Measurements from ENCODE around the gene WDR47.
"Not testable (repeated sequence)": the region's sequence is repeated elsewhere in the genome, so short reads cannot be mapped to it uniquely, and the experiment has no call there.

The WDR47 gene

DNA sequence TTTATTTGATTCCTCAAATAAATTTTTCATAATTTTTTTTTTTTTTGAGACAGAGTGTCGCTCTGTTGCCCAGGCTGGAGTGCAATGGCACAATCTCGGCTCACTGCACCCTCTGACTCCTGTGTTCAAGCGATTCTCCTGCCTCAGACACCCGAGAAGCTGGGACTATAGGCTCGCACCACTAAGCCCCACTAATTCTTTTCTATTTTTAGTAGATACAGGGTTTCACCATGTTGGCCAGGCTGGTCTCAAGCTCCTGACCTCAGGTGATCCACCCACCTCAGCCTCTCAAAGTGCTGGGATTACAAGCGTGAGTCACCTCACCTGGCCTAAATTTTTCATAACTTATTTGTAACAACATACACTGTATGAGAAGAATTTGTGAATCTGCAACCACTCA, 24.2 kb downstream of the WDR47 start:
- not testable (repeated sequence) for H3K4me1 ChIP-seq (ENCODE audit: control insufficient read depth in 1 of 2, insufficient read depth in 2 of 2, low read length in 2 of 2); H3K9me3 ChIP-seq (ENCODE audit: control insufficient read depth in 1 of 2, low read length in 2 of 2); H3K27me3 ChIP-seq (ENCODE audit: low read depth, low read length); H3K27ac ChIP-seq (ENCODE audit: low read length); H3K4me3 ChIP-seq (ENCODE audit: low read depth in 1 of 2, low read length in 2 of 2)
- H3K36me3 ChIP-seq (ENCODE audit: control insufficient read depth in 1 of 2, insufficient read depth in 2 of 2, low read length in 2 of 2): peaks cover 20 to 22% of the 10 kb centered on the region in 2 donors

DNA sequence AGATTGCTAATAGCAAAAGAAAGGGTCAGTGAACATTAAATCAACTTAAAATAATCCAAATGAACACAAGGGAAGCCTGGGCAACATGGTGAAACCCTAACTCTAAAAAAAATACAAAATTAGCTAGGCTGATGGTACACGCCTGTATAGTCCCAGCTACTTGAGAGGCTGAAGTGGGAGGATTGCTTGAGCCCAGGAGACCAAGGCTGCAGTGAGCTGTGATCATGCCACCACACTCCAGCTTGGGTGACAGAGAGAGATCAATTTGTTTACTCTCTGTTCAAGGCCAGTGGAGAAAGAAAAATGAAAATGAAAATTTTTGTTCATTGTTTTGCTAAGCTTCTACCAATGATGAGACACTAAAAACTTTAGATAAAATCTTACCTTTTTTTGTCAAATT, 24.8 kb downstream of the WDR47 start:
- peaks cover 2 to 4% of the 10 kb centered on the region in 2 donors for H3K9me3 ChIP-seq (ENCODE audit: control insufficient read depth in 1 of 2, low read length in 2 of 2)
- H3K4me1 ChIP-seq (ENCODE audit: control insufficient read depth in 1 of 2, insufficient read depth in 2 of 2, low read length in 2 of 2): no peaks in the 10 kb centered on the region
- no peak overlapping the region for H3K27ac ChIP-seq (ENCODE audit: low read length)
- peaks cover 24 to 25% of the 10 kb centered on the region in 2 donors for H3K36me3 ChIP-seq (ENCODE audit: control insufficient read depth in 1 of 2, insufficient read depth in 2 of 2, low read length in 2 of 2)
- no peak overlapping the region for H3K4me3 ChIP-seq (ENCODE audit: low read depth in 1 of 2, low read length in 2 of 2)
- H3K27me3 ChIP-seq (ENCODE audit: low read depth, low read length): no peaks in the 10 kb centered on the region

DNA sequence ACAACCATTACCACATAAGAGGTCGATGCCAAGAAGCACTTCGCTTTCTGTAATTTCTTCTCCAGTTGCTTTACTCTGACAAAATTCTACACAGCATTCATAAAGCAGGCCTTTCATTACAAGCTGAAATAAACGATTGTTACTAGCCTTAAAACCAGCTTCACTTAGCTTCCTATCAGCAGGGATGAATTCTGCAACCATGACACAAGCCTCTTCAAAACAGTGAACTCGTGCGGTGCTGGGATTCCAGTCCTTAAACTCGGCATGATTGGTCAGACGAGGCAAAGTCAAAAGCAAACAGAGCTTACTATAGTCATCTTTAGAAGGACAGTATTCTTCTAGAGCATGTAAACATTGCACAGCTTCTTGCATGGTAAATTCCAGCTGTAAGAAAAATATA, 30.6 kb downstream of the WDR47 start:
- no peak overlapping the region for H3K4me3 ChIP-seq (ENCODE audit: low read depth in 1 of 2, low read length in 2 of 2)
- no peak overlapping the region for H3K27ac ChIP-seq (ENCODE audit: low read length)
- no peaks in the 10 kb centered on the region for H3K9me3 ChIP-seq (ENCODE audit: control insufficient read depth in 1 of 2, low read length in 2 of 2)
- H3K36me3 ChIP-seq (ENCODE audit: control insufficient read depth in 1 of 2, insufficient read depth in 2 of 2, low read length in 2 of 2): peaks cover 20 to 35% of the 10 kb centered on the region in 2 donors
- no peaks in the 10 kb centered on the region for H3K4me1 ChIP-seq (ENCODE audit: control insufficient read depth in 1 of 2, insufficient read depth in 2 of 2, low read length in 2 of 2)
- no peaks in the 10 kb centered on the region for H3K27me3 ChIP-seq (ENCODE audit: low read depth, low read length)

DNA sequence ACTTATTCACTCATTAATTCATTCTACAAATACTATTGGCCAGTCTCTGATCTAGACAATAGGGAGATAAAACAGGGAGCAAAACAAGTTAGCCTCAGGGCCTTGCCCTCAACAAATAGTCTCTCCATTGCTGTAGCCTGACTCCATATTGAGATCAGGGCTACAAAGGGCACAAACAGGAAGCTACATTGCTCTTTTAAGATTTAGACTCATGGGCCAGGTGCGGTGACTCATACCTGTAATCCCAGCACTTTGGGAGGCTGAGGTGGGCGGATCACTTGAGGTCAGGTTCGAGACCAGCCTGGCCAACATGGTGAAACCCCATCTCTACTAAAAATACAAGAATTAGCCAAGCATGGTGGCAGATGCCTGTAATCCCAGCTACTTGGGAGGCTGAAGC, 45.3 kb downstream of the WDR47 start:
- not testable (repeated sequence) for H3K4me1 ChIP-seq (ENCODE audit: control insufficient read depth in 1 of 2, insufficient read depth in 2 of 2, low read length in 2 of 2); H3K4me3 ChIP-seq (ENCODE audit: low read depth in 1 of 2, low read length in 2 of 2); H3K27me3 ChIP-seq (ENCODE audit: low read depth, low read length); H3K9me3 ChIP-seq (ENCODE audit: control insufficient read depth in 1 of 2, low read length in 2 of 2); H3K27ac ChIP-seq (ENCODE audit: low read length)
- H3K36me3 ChIP-seq (ENCODE audit: control insufficient read depth in 1 of 2, insufficient read depth in 2 of 2, low read length in 2 of 2): peaks cover 12 to 42% of the 10 kb centered on the region in 2 donors

DNA sequence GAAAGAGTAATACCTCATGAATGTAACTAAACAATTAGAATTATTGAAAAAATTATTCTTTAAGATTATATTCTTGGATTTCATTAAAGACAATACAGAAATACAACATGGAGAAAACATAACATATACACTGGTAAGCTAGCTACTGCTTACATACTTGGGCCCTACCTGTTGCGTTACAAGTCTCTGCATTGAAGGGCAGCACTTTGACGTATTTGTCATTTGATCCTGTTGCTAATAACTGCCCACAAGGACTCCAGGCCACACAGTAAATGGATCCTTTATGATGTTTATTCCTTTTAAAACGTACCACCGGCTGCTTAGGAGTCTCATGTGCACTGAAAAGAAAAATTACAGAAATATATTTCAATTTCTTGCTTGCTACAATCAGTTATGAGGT, 58.8 kb downstream of the WDR47 start:
- Histone ChIP-seq H3K36me3 (ENCODE audit: control insufficient read depth in 1 of 2, insufficient read depth in 2 of 2, low read length in 2 of 2) (peaks cover 5 to 34% of the 10 kb centered on the region in 2 donors), H3K27me3 (ENCODE audit: low read depth, low read length) (no peaks in the 10 kb centered on the region), H3K27ac (ENCODE audit: low read length) (no peak overlapping the region), H3K4me1 (ENCODE audit: control insufficient read depth in 1 of 2, insufficient read depth in 2 of 2, low read length in 2 of 2) (no peaks in the 10 kb centered on the region), H3K4me3 (ENCODE audit: low read depth in 1 of 2, low read length in 2 of 2) (no peak overlapping the region), H3K9me3 (ENCODE audit: control insufficient read depth in 1 of 2, low read length in 2 of 2) (no peaks in the 10 kb centered on the region)

DNA sequence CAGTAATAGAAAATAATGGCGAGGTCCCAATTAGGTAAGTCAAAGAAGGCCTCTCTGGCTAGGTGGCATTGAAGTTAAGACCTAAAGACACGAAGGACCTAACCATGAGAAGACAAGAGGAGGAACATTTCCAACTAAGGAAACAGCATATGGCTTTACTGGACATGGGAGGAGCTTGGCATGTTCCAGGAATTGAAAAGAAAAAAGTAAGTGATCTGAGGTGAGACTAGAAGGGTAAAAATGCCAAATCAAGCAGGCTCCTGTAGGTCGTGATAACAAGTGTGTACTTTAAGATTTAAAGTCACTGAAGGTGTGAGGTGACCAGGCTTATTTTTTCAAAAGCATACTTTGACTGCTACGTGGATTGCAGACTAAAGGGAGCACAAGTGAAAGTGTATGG, 65.2 kb downstream of the WDR47 start:
- Histone ChIP-seq H3K27me3 (ENCODE audit: low read depth, low read length) (no peaks in the 10 kb centered on the region), H3K4me3 (ENCODE audit: low read depth in 1 of 2, low read length in 2 of 2) (no peak overlapping the region), H3K36me3 (ENCODE audit: control insufficient read depth in 1 of 2, insufficient read depth in 2 of 2, low read length in 2 of 2) (peaks cover 9 to 31% of the 10 kb centered on the region in 2 donors), H3K27ac (ENCODE audit: low read length) (no peak overlapping the region), H3K4me1 (ENCODE audit: control insufficient read depth in 1 of 2, insufficient read depth in 2 of 2, low read length in 2 of 2) (no peaks in the 10 kb centered on the region), H3K9me3 (ENCODE audit: control insufficient read depth in 1 of 2, low read length in 2 of 2) (no peaks in the 10 kb centered on the region)

DNA sequence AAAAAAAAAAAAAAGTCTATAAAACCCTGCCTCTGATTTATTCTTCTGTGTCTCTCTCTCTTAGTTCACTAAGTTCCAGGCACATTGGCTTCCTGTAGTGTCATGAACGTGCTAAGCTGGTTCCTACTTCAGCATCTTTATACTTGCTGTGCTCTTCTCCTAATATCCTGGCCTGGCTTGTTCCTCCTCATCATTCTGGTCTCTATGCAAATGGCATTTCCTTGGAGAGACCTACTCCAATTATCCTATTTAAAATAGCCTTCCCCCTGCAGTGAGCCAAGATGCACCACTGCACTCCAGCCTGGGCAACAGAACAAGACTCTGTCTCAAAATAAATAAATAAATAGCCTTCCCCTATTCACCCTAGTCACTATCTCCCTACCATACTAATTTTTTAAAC, 69.0 kb downstream of the WDR47 start:
- no peak overlapping the region for H3K4me3 ChIP-seq (ENCODE audit: low read depth in 1 of 2, low read length in 2 of 2)
- H3K36me3 ChIP-seq (ENCODE audit: control insufficient read depth in 1 of 2, insufficient read depth in 2 of 2, low read length in 2 of 2): peaks cover 14 to 21% of the 10 kb centered on the region in 2 donors

DNA sequence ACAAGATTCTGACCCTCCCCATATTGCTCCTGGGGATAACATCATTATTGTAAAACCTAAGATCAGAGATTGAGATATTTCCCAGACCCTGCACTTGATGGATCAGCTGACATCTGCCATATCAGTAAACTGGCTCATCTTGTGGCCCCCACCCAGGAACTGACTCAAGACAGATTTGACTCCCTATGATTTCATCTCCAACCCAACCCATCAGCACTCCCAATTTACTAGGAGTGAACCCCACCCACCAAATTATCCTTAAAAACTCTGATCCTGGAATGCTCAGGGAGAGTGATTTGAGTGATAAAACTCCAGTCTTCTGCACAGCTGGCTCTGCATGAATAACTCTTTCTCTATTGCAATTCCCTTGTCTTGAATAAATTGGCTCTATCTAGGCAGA, 72.6 kb downstream of the WDR47 start:
- no peak overlapping the region for H3K27ac ChIP-seq (ENCODE audit: low read length)
- no peaks in the 10 kb centered on the region for H3K27me3 ChIP-seq (ENCODE audit: low read depth, low read length)
- no peaks in the 10 kb centered on the region for H3K9me3 ChIP-seq (ENCODE audit: control insufficient read depth in 1 of 2, low read length in 2 of 2)
- H3K36me3 ChIP-seq (ENCODE audit: control insufficient read depth in 1 of 2, insufficient read depth in 2 of 2, low read length in 2 of 2): peaks cover 8 to 16% of the 10 kb centered on the region in 2 donors
- H3K4me1 ChIP-seq (ENCODE audit: control insufficient read depth in 1 of 2, insufficient read depth in 2 of 2, low read length in 2 of 2): no peaks in the 10 kb centered on the region
- H3K4me3 ChIP-seq (ENCODE audit: low read depth in 1 of 2, low read length in 2 of 2): no peak overlapping the region

More for the DNA sequence above, 69.0 kb downstream of the WDR47 start:
- Histone ChIP-seq H3K9me3 (ENCODE audit: control insufficient read depth in 1 of 2, low read length in 2 of 2) (no peaks in the 10 kb centered on the region), H3K27me3 (ENCODE audit: low read depth, low read length) (no peaks in the 10 kb centered on the region), H3K27ac (ENCODE audit: low read length) (no peak overlapping the region), H3K4me1 (ENCODE audit: control insufficient read depth in 1 of 2, insufficient read depth in 2 of 2, low read length in 2 of 2) (no peaks in the 10 kb centered on the region)

DNA sequence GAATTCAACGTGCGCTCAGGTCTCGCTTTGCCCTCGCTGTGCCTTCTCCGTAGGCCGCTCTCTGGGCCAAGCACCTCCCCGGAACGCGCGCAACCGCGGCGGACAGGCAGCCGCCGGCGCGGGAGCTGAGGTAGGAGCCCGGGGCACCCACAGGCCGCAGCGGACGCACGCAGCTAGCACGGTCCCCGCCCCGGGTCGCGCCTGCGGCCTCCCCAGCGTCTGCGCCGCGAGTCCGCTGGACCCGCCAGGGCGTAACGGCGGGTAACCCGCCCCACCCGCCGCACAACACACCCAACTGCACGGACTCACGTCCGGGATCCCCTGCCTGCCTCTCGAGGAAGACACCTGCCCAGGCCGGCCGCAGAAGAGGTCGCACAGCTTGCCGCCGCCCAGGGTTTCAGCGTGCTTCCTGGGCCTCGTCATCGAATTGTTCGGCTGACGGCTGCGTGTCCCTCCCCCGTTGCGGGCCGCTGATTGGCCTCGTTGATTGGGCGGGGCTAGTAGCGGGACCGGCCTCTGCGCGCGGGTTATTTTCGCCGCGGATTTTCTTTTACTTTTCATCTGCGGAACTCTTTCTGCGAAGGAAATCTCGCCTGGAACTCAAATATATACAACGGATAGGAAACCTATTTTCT, 78.7 kb downstream of the WDR47 start, which contains the start of gene CLCC1:
CLCC1 (minus strand) TSS at position 433 of the 635 bp plus-strand sequence. CDS start 13,047 bp downstream, outside the sequence.
- peak within 1 kb of the TSS; percentile 92 for H3K27ac ChIP-seq (ENCODE audit: low read length)
- peaks cover 10 to 14% of the 10 kb centered on the region in 2 donors for H3K4me1 ChIP-seq (ENCODE audit: control insufficient read depth in 1 of 2, insufficient read depth in 2 of 2, low read length in 2 of 2)
- H3K36me3 ChIP-seq (ENCODE audit: control insufficient read depth in 1 of 2, insufficient read depth in 2 of 2, low read length in 2 of 2): no peaks in the 10 kb centered on the region
- no peaks in the 10 kb centered on the region for H3K9me3 ChIP-seq (ENCODE audit: control insufficient read depth in 1 of 2, low read length in 2 of 2)
- H3K4me3 ChIP-seq (ENCODE audit: low read depth in 1 of 2, low read length in 2 of 2): peak within 1 kb of the TSS; percentile 78 to 81
- no peaks in the 10 kb centered on the region for H3K27me3 ChIP-seq (ENCODE audit: low read depth, low read length)

DNA sequence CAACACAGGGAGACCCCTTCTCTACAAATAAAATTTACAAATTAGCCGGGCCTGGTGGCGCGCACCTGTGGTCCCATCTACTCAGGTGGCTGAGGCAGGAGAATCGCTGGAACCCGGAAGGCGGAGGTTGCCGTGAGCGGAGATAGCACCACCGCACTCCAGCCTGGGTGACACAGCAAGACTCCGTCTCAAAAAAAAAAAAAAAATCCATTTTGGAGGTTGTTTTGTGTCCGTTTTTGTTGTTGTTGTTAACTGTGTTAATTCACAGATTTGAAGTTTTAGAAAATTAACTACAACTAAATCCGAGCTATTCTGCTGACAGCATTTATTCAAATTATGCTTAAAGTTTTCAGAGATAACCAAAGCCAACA, 79.2 kb downstream of the WDR47 start:
- H3K27ac ChIP-seq (ENCODE audit: low read length): peak overlapping the region; percentile 92
- H3K36me3 ChIP-seq (ENCODE audit: control insufficient read depth in 1 of 2, insufficient read depth in 2 of 2, low read length in 2 of 2): no peaks in the 10 kb centered on the region
- H3K27me3 ChIP-seq (ENCODE audit: low read depth, low read length): no peaks in the 10 kb centered on the region
- H3K9me3 ChIP-seq (ENCODE audit: control insufficient read depth in 1 of 2, low read length in 2 of 2): no peaks in the 10 kb centered on the region
- peaks cover 10 to 14% of the 10 kb centered on the region in 2 donors for H3K4me1 ChIP-seq (ENCODE audit: control insufficient read depth in 1 of 2, insufficient read depth in 2 of 2, low read length in 2 of 2)
- peak overlapping the region; percentile 78 to 81 for H3K4me3 ChIP-seq (ENCODE audit: low read depth in 1 of 2, low read length in 2 of 2)

DNA sequence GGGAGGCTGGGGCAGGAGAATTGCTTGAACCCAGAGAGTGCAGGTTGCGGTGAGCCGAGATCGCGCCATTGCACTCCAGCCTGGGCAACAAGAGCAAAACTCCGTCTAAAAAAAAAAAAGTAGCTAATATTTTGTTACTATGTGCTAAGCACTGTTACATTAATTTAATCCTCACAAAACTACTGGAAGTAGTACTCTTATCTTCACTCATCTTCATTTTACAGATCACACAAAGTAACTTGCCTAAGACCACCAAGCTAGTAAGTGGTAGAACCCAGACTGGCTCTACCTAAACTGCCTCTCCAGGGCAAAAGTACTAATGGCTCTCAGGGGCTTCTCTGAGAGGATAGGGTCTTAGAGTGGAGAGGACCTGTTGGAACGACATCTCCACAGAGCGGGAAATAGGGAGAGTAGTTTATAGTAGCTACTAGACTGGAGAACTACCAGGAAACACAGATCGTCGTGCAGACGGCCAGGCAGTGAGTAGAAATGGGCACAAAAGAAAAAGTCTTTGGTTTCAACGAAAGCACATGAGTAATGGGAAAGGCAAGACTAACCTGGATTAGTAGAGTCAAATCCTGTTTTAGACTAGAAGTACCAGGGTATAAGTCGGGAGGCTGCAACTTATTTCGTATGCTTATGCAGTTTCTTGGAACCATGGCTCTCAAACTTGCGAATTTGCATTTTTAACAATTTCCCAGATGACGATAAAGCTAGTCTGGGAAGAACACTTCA, 80.0 kb downstream of the WDR47 start:
- peaks cover 10 to 14% of the 10 kb centered on the region in 2 donors for H3K4me1 ChIP-seq (ENCODE audit: control insufficient read depth in 1 of 2, insufficient read depth in 2 of 2, low read length in 2 of 2)
- peak overlapping the region; percentile 92 for H3K27ac ChIP-seq (ENCODE audit: low read length)
- H3K9me3 ChIP-seq (ENCODE audit: control insufficient read depth in 1 of 2, low read length in 2 of 2): no peaks in the 10 kb centered on the region
- H3K36me3 ChIP-seq (ENCODE audit: control insufficient read depth in 1 of 2, insufficient read depth in 2 of 2, low read length in 2 of 2): no peaks in the 10 kb centered on the region
- H3K4me3 ChIP-seq (ENCODE audit: low read depth in 1 of 2, low read length in 2 of 2): peak overlapping the region; percentile 78 to 81
- no peaks in the 10 kb centered on the region for H3K27me3 ChIP-seq (ENCODE audit: low read depth, low read length)
